ENCODE results near the gene CHRNB2. TPM values are rescaled to one million over a fixed set of nuclear protein-coding genes. Genes with fewer than 3 reads are reported as not detected.
A peak's percentile ranks its signal among the peaks of the same experiment; 100 is the strongest.

The CHRNB2 gene
- total and polyA plus RNA-seq, 2 of the 8 experiments (the other 6 are each of a cell fraction or from before 2014, with no cell fraction given): 3.1 to 4.1 TPM

DNA sequence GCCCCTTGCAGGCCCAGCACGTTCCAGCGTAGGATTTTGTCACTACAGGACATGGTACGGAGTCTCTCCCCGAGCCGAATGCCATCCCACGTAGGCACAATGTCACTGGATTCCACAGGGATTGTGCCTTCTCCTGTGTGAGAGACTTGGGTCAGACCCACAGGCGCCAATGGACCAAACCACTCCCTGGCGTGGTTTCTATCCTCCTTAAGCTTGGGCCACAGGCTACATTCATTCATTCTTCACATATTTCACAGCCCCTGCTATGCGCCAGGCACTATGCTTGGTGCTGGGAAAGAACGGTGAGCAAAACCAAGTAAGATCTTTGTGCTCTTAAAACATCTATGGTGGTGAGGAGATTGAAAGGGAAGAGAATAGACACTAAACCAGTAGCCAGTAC lies 18.7 kb downstream of the CHRNB2 start:
- H4K8ac ChIP-seq (ENCODE audit: extremely low read depth, insufficient read depth, low read length): no peak overlapping the region
- TF ChIP-seq RAD21 (IDR thresholded peaks at IDR 0.05 in 1 of 2, conservative IDR thresholded peaks at IDR 0.05 in 1 of 2; ENCODE audit: low read depth in 2 of 2, low read length in 2 of 2) (peak; percentile 11 to 19; a peak in 2 of 4 replicates), EGR1 (IDR thresholded peaks at IDR 0.05; ENCODE audit: borderline replicate concordance, low read depth, low read length) (no peak)
- H3K23me2 ChIP-seq (ENCODE audit: low read depth, low read length): no peaks in the 10 kb centered on the region
- ChIA-PET CTCF (ENCODE audit: partially characterized antibody) (interaction anchor here (1.4 kb wide), 1 partner anchor 27 kb away, joined by 3 read pairs; no protein-coding TSS in a partner anchor), POLR2A (ENCODE audit: partially characterized antibody) (no interaction called here)
- H2BK15ac ChIP-seq (ENCODE audit: low read length): no peak overlapping the region
- no peak overlapping the region for H3K27ac ChIP-seq (ENCODE audit: low read depth, low read length)
- H3K56ac ChIP-seq (replicated peaks; ENCODE audit: insufficient read length, low read depth, low read length): no peak overlapping the region
- no peak overlapping the region for H4K5ac ChIP-seq (ENCODE audit: insufficient read length, low read depth, low read length)
- FAIRE-seq: no peak
- H4K20me1 ChIP-seq (replicated peaks in 1 of 2; ENCODE audit: control insufficient read depth in 1 of 2, insufficient read depth in 2 of 2, low read length in 2 of 2): peaks cover 14% of the 10 kb centered on the region in 2 experiments
- H3K9ac ChIP-seq (replicated peaks in 1 of 4; ENCODE audit: extremely low read depth in 1 of 4, low read depth in 3 of 4, low read length in 3 of 4): no peak overlapping the region
- DNase-seq (ENCODE audit: low read depth in 1 of 2, low spot score in 2 of 2): no peak
- H3K9me3 ChIP-seq (ENCODE audit: insufficient read depth in 2 of 2, low read depth in 1 of 2, low read length in 1 of 2): no peaks in the 10 kb centered on the region
- H3K4ac ChIP-seq (replicated peaks; ENCODE audit: insufficient read length, low read depth, low read length): no peak overlapping the region
- H3K4me2 ChIP-seq (ENCODE audit: insufficient read depth in 1 of 2, low read depth in 2 of 2, low read length in 2 of 2): no peak overlapping the region
- H3K79me2 ChIP-seq (ENCODE audit: control insufficient read depth in 1 of 2, insufficient read depth in 2 of 2, low read length in 2 of 2): no peaks in the 10 kb centered on the region
- H2BK120ac ChIP-seq (replicated peaks; ENCODE audit: low read depth, low read length): no peak overlapping the region
- no peak overlapping the region for H3K18ac ChIP-seq (ENCODE audit: extremely low read depth, low read length)
- H2AK5ac ChIP-seq (ENCODE audit: low read depth, low read length): no peak overlapping the region
- 0 out of 2 replicates have a peak, but pooled peaks cover 2% of the 10 kb centered on the region for H3K79me1 ChIP-seq (ENCODE audit: low read depth, low read length)
- peaks cover 68 to 97% (median 91%) of the 10 kb centered on the region in 4 experiments for H3K36me3 ChIP-seq (ENCODE audit: control insufficient read depth in 2 of 4, insufficient read depth in 4 of 4, low read length in 3 of 4)
- 93% methylated on average over 10 of the region's 10 CpGs; no CpG with 5 or more reads in 1 of the 2 experiments for WGBS, 2 experiments (ENCODE audit: extremely low coverage in 1 of 2, insufficient coverage in 1 of 2, insufficient read length in 1 of 2, insufficient replicate concordance in 2 of 2, low coverage in 1 of 2, low lambda C conversion rate in 2 of 2, missing lambda C conversion rate in 1 of 2)
- no peak overlapping the region for H4K91ac ChIP-seq (replicated peaks; ENCODE audit: insufficient read length, low read length)
- H3K27me3 ChIP-seq (replicated peaks in 1 of 4; ENCODE audit: control insufficient read depth in 3 of 4, extremely low read depth in 1 of 4, insufficient read depth in 3 of 4, low read length in 3 of 4): no peaks in the 10 kb centered on the region
- no peak overlapping the region for H2BK5ac ChIP-seq (ENCODE audit: low read depth, low read length)
- H2BK20ac ChIP-seq (ENCODE audit: low read length): no peak overlapping the region
- no peak overlapping the region for H3K23ac ChIP-seq (ENCODE audit: insufficient read length)
- no peak overlapping the region for H2BK12ac ChIP-seq (ENCODE audit: low read depth, low read length)
- no peak overlapping the region for H3K4me3 ChIP-seq (ENCODE audit: extremely low read depth in 1 of 4, insufficient read depth in 2 of 4, low read depth in 3 of 4, low read length in 4 of 4)
- H3K14ac ChIP-seq (ENCODE audit: insufficient read length): no peak overlapping the region
- H3K4me1 ChIP-seq (replicated peaks in 1 of 4; ENCODE audit: control insufficient read depth in 3 of 4, insufficient read depth in 4 of 4, low read length in 3 of 4): no peaks in the 10 kb centered on the region
- no peak overlapping the region for H2AFZ ChIP-seq (ENCODE audit: low read length)

All from H1 (cell line).